Activated CD4-positive, CD25-positive, alpha-beta regulatory T cell treated with anti-CD3 and anti-CD28 coated beads, Interleukin-2, amount 50 U/mL, for 24 hours (primary cell): ENCODE data around the gene DDX49.

ENCODE experiments used
- ATAC-seq, 2 donors: fragments of 150-1000 bp; cut with Tn5 transposase; one replicate each; pipeline ENCODE4 v1.10.0; 2021; ENCODE audit warnings: mild to moderate bottlenecking in 1 of 2, moderate library complexity in 1 of 2

DDX49 gene

GRCh38 chr19:18919086-18919899 lies at the start of gene DDX49, which contains the start of gene COPE:
Gene DDX49, plus strand, starts transcription at chr19:18919715. Its CDS starts 27 bp downstream, at chr19:18919742.
Gene COPE, minus strand, starts transcription at chr19:18919387. Its CDS starts 39 bp downstream, at chr19:18919348.
- ATAC-seq: peak; percentile 94 to 97

- ATAC-seq: no peak
Observed at GRCh38 chr19:18869781-18870530, 49.6 kb upstream of the DDX49 start.

- no peak for ATAC-seq
Observed at GRCh38 chr19:18870531-18871172, 48.9 kb upstream of the DDX49 start.

- ATAC-seq: no peak
Observed at GRCh38 chr19:18871543-18871942, 48.0 kb upstream of the DDX49 start.

GRCh38 chr19:18875726-18876125 lies 43.8 kb upstream of the DDX49 start:
- no peak for ATAC-seq

- ATAC-seq: no peak
Observed at GRCh38 chr19:18876865-18877264, 42.6 kb upstream of the DDX49 start.

- ATAC-seq: no peak
Observed at GRCh38 chr19:18878058-18878797, 41.3 kb upstream of the DDX49 start.

GRCh38 chr19:18878858-18879578 lies 40.5 kb upstream of the DDX49 start:
- no peak for ATAC-seq

GRCh38 chr19:18879579-18880373 lies 39.7 kb upstream of the DDX49 start:
- ATAC-seq: peak in 1 of 2 donors; percentile 6

GRCh38 chr19:18881491-18881890 lies 38.0 kb upstream of the DDX49 start:
- ATAC-seq: no peak

GRCh38 chr19:18883526-18884304 lies 35.8 kb upstream of the DDX49 start:
- ATAC-seq: no peak

- ATAC-seq: no peak
Observed at GRCh38 chr19:18886972-18887371, 32.5 kb upstream of the DDX49 start.

- no peak for ATAC-seq
Observed at GRCh38 chr19:18889949-18890745, 29.4 kb upstream of the DDX49 start.

- ATAC-seq: no peak
Observed at GRCh38 chr19:18893587-18894253, 25.8 kb upstream of the DDX49 start.

- ATAC-seq: no peak
Observed at GRCh38 chr19:18894254-18895037, 25.1 kb upstream of the DDX49 start.

- no peak for ATAC-seq
Observed at GRCh38 chr19:18895038-18895823, 24.3 kb upstream of the DDX49 start.

- ATAC-seq: no peak
Observed at GRCh38 chr19:18895824-18896341, 23.6 kb upstream of the DDX49 start, which contains the start of gene CERS1. Gene CERS1, minus strand, starts transcription at chr19:18896158. Its CDS starts 86 bp downstream, at chr19:18896072.
